Kidney capillary endothelial cell (primary cell): Measurements from ENCODE around the gene PTPRE.
"Not testable (repeated sequence)": the region's sequence is repeated elsewhere in the genome, so short reads cannot be mapped to it uniquely, and the experiment has no call there.

Experiments
- DNase-seq: peaks from one replicate; pipeline ENCODE4 v3.0.0-alpha.2; 2018; ENCODE audit warnings: low spot score

The PTPRE gene

GRCh38 chr10:128074589-128074988 is 167.7 kb downstream of the PTPRE start:
- DNase-seq = no peak

DNA sequence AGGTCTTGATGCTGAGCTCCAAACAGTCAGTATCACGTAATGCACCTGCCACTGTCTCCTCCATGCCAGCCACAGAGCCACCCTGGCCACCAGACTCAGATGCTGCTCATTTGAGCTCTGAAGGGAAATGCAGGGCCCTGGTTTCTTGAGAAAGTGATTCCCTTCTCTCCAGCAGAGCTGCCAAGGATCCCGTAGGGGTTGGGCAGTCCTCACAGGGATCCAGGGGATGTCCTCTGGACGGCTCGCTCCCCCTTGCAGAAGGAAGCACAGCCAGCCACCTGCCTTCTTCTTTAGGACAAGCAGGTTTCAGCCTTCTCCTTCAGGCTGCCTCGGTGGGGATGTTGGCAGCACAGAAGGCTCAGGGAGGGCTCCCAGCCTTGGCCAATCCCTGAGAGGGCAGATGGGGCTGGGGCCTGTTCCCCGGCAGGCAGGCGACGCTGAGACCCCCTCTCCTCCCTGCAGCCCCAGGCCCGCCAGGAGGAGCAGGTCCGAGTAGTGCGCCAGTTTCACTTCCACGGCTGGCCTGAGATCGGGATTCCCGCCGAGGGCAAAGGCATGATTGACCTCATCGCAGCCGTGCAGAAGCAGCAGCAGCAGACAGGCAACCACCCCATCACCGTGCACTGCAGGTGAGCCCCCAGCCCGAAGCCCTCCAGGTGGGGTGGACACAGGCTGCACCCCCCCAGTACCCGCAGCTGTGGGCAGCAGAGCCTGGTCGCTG is 170.4 kb downstream of the PTPRE start:
- DNase-seq = no peak

GRCh38 chr10:128078136-128078969 is 171.4 kb downstream of the PTPRE start:
- no peak for DNase-seq

DNA sequence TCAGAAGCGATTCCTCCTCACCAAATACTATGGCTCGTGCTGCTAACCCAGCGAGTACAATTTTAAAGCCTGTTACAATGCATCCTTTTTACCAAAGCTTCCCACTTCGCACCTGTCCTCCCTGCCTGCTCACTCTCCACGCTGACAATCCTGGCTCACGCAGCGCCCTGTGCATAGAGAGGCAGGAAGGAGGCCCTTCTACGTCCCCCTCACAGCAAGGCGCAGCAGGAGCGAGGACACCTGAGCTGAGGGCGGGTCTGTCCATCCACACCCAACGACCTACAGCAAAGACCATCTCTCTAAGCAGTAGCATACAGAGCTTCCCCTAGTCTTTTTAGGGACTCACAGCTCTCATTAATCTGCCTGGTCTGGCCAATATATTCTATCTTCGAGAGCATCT is 173.3 kb downstream of the PTPRE start:
- DNase-seq = no peak

- no peak for DNase-seq
These were observed 173.7 kb downstream of the PTPRE start for GRCh38 chr10:128080641-128081040.

DNA sequence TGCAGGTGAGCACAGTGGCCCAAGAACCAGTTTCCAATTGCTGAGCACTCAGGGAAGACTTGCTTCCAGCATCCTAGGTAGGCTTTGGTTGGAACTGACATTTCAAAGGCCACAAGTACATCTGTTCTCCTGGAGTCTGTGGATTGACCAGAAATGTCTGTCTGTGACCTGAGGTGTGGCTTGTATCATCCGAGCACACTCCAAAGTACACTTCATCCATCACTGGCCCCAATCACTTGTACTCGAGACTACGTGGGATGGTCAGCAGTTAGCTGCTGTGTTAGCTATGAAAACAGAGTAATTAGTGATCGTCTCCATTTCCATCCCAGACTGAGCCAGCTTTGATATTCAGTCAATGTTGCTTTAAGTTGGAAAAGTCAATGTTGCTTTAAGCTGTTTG is 174.3 kb downstream of the PTPRE start:
- no peak for DNase-seq

- no peak for DNase-seq
These were observed 174.8 kb downstream of the PTPRE start for GRCh38 chr10:128081720-128082119.

- no peak for DNase-seq
These were observed 176.4 kb downstream of the PTPRE start for GRCh38 chr10:128083191-128083895.

- no peak for DNase-seq
These were observed 177.5 kb downstream of the PTPRE start for GRCh38 chr10:128084364-128084763.

- DNase-seq = no peak
These were observed 178.1 kb downstream of the PTPRE start for GRCh38 chr10:128084991-128085390.

- DNase-seq = no peak
These were observed 179.3 kb downstream of the PTPRE start for GRCh38 chr10:128086003-128086863.

- DNase-seq = no peak
These were observed 180.4 kb downstream of the PTPRE start for GRCh38 chr10:128087146-128087883.

DNA sequence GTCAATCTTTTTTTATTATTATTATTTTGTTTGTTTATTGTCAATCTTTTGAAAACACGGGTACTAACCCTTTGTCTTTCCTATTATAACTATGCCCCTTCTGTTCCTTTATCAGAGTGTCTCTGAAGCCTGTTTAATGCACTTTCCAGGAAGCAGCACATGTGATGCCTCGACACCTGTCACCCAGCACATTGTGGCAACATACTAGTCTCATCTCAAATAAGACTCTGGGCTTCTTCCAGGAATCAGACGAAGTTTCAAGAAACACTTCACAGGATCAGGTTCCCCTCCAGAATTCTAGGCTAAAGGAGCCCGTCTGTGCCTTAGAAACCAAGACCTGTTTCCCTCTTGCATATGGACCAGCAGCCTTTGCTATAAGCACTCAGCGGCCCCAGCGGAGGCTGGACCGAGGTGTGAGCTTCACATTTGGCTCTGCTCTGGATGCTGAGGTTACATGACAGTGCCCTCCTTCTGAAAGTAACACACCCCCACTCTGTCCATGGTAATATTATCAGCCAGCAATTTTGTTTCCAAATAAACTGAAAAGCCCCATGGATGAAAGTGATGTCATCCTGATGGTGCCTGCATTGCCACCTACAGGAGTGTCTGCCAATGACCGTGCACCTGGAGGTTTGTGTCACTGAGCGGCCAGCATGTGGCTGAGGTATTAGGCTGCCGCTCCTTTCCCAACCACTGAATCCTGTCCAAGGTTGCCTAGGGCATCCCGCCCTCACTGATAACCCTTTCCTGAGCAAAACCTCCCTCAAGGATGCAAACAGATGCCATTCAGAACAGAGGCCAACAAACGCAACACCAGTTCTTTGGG is 181.2 kb downstream of the PTPRE start:
- no peak for DNase-seq

- no peak for DNase-seq
These were observed 184.8 kb downstream of the PTPRE start for GRCh38 chr10:128091636-128092210.

GRCh38 chr10:128092454-128092853 is 185.6 kb downstream of the PTPRE start:
- no peak for DNase-seq

DNA sequence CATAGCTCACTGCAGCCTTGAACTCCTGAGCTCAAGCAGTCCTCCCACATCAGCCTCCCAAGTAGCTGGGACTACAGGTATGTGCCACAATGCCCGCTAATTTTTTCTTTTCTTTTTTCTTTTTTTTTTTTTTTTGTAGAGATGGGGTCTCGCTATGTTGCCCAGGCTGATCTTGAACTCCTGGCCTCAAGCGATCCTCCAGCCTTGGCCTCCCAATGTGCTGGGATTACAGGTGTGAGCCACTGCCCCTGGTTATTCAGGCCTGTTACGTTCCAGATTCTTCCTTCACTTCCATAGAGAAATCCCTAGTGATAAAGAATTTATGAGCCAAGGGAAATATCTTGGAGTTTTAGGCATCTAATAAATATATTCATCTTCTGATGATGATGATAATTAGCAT is 187.7 kb downstream of the PTPRE start:
- not testable (repeated sequence) for DNase-seq

- no peak for DNase-seq
These were observed 188.3 kb downstream of the PTPRE start for GRCh38 chr10:128095027-128095752.

GRCh38 chr10:128095753-128096469 is 189.0 kb downstream of the PTPRE start:
- DNase-seq = no peak
